GF-D8 (cell line): ENCODE data around the gene PPBP.

Experiments used
- DNase-seq: peaks from one replicate; lab custom pipeline; 2025; lab: John Stamatoyannopoulos, UW

PPBP gene

GRCh38 chr4:73948291-73948690 lies 39.7 kb downstream of the PPBP start:
- DNase-seq, result no peak

GRCh38 chr4:73947239-73947985 lies 40.6 kb downstream of the PPBP start:
- no peak for DNase-seq

- DNase-seq, result no peak
Observed at GRCh38 chr4:73945674-73946449, 42.1 kb downstream of the PPBP start.

GRCh38 chr4:73945140-73945539 lies 42.9 kb downstream of the PPBP start:
- DNase-seq, result no peak

- no peak for DNase-seq
Observed at GRCh38 chr4:73944061-73944875, 43.7 kb downstream of the PPBP start.

- no peak for DNase-seq
Observed at GRCh38 chr4:73943555-73943954, 44.4 kb downstream of the PPBP start.

GRCh38 chr4:73936969-73937368 lies 51.0 kb downstream of the PPBP start:
- DNase-seq, result no peak
